HG02943 (cell line): ENCODE results near the gene SHD.
A peak's percentile ranks its signal among the peaks of the same experiment; 100 is the strongest.
"Not testable (repeated sequence)": the region's sequence is repeated elsewhere in the genome, so short reads cannot be mapped to it uniquely, and the experiment has no call there.

Source experiments
- ATAC-seq: cut with Tn5 transposase; IDR thresholded peaks from one replicate; pipeline ENCODE4 v1.9.1; 2021; ENCODE audit warnings: mild to moderate bottlenecking, low read depth, moderate library complexity; ENCODE audit not compliant: unreplicated experiment

Gene SHD

GRCh38 chr19:4322942-4323665 is 44.0 kb downstream of the SHD start:
- ATAC-seq, result no peak

GRCh38 chr19:4323692-4324091 is 44.6 kb downstream of the SHD start:
- no peak for ATAC-seq

- ATAC-seq, result no peak
Measured at GRCh38 chr19:4324228-4324627, 45.2 kb downstream of the SHD start.

- ATAC-seq, result no peak
Measured at GRCh38 chr19:4326215-4326836, 47.3 kb downstream of the SHD start.

GRCh38 chr19:4326837-4327251 is 47.8 kb downstream of the SHD start:
- ATAC-seq, result no peak

- no peak for ATAC-seq
Measured at GRCh38 chr19:4327252-4327876, 48.3 kb downstream of the SHD start.

GRCh38 chr19:4327877-4328242 is 48.8 kb downstream of the SHD start:
- ATAC-seq, result peak; percentile 19

- peak; percentile 55 for ATAC-seq
Measured at GRCh38 chr19:4328243-4328990, 49.4 kb downstream of the SHD start.

- not testable (repeated sequence) for ATAC-seq
Measured at GRCh38 chr19:4328991-4329681, 50.1 kb downstream of the SHD start.

- ATAC-seq, result no peak
Measured at GRCh38 chr19:4329858-4330257, 50.8 kb downstream of the SHD start.

GRCh38 chr19:4334929-4335570 is 56.0 kb downstream of the SHD start:
- no peak for ATAC-seq

- no peak for ATAC-seq
Measured at GRCh38 chr19:4337906-4338440, 58.9 kb downstream of the SHD start.

GRCh38 chr19:4338441-4339355 is 59.6 kb downstream of the SHD start, which contains the start of gene STAP2:
Gene STAP2 (minus strand): TSS chr19:4338827. CDS start chr19:4338753, 74 bp downstream.
- ATAC-seq, result no peak
